Measurements from ENCODE around the gene SKAP2.

The SKAP2 gene

DNA sequence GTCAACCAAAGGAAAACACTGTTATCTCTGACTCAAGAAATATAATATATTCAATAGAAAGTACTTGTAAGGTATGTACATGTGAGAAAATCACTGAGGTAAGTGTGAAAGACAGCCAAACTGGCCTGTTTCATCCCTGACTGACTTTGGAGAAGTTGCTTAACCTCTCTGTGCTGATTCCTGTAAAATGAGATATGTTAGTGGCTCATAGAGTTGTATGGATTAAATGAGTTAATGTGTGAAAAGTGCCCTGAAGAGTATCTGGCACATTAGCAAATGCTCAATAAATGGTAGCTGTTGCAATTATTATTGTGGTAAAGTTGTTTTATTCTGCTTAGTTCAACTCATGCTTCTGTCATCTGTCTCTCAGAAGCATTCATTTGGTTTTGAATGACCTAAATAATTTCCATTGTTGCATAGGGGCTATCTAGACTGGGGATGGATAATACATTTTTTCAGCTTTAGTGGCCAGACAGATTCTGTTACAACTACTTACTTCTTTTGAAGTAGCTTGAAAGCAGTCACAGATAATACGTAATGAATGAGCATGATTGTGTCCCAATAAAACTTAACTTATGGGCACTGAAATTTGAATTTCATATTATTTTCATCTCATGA is 84.3 kb downstream of the SKAP2 start:
- TF ChIP-seq NFIC (IDR thresholded peaks at IDR 0.05) (no peak), REST (IDR thresholded peaks at IDR 0.05; ENCODE audit: low read depth) (no peak), CREB1 (IDR thresholded peaks at IDR 0.05; ENCODE audit: low read depth) (no peak), YY1 (IDR thresholded peaks at IDR 0.05; ENCODE audit: low read depth) (no peak), USF1 (IDR thresholded peaks at IDR 0.05) (no peak), CEBPB (IDR thresholded peaks at IDR 0.05) (no peak), ZBTB7A (IDR thresholded peaks at IDR 0.05; ENCODE audit: low read depth) (no peak), TCF12 (IDR thresholded peaks at IDR 0.05; ENCODE audit: low read depth) (no peak)

DNA sequence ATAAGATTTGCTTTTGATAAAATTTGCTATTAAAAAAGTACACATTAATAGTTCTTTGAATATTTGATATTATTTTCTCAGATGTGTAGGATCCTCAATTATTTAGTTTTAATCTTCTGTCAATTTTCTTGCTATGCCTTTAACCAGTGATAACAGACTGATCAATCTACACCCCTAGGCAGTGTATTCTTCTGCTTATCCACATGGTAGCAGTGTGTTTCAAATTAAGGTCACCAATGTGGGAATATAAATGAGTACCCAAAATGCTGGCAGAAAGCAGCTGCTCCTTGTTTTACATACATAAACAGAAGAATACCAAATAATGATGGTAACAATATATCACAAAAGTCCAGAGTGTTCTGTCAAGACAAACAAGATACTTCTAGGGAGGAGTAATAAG is 87.0 kb downstream of the SKAP2 start:
- TF ChIP-seq FOXM1 (IDR thresholded peaks at IDR 0.05; ENCODE audit: borderline replicate concordance, low read depth) (no peak), EP300 (IDR thresholded peaks at IDR 0.05; ENCODE audit: borderline replicate concordance) (no peak), CEBPB (IDR thresholded peaks at IDR 0.05) (no peak), CREB1 (IDR thresholded peaks at IDR 0.05; ENCODE audit: low read depth) (no peak), ZBTB7A (IDR thresholded peaks at IDR 0.05; ENCODE audit: low read depth) (no peak), REST (IDR thresholded peaks at IDR 0.05; ENCODE audit: low read depth) (no peak), USF1 (IDR thresholded peaks at IDR 0.05) (no peak), MAX (IDR thresholded peaks at IDR 0.05) (no peak), EGR1 (IDR thresholded peaks at IDR 0.05) (no peak), TEAD4 (IDR thresholded peaks at IDR 0.05) (no peak), YY1 (IDR thresholded peaks at IDR 0.05; ENCODE audit: low read depth) (no peak), TAF1 (IDR thresholded peaks at IDR 0.05; ENCODE audit: low read depth) (no peak)

GRCh38 chr7:26760501-26760900 is 103.9 kb downstream of the SKAP2 start:
- TF ChIP-seq ZBTB7A (IDR thresholded peaks at IDR 0.05; ENCODE audit: low read depth) (no peak), TEAD4 (IDR thresholded peaks at IDR 0.05) (no peak), TAF1 (IDR thresholded peaks at IDR 0.05; ENCODE audit: low read depth) (no peak), EP300 (IDR thresholded peaks at IDR 0.05; ENCODE audit: borderline replicate concordance) (no peak), USF1 (IDR thresholded peaks at IDR 0.05) (no peak), EGR1 (IDR thresholded peaks at IDR 0.05) (no peak), MAX (IDR thresholded peaks at IDR 0.05) (no peak), CEBPB (IDR thresholded peaks at IDR 0.05) (no peak), CREB1 (IDR thresholded peaks at IDR 0.05; ENCODE audit: low read depth) (no peak), FOXM1 (IDR thresholded peaks at IDR 0.05; ENCODE audit: borderline replicate concordance, low read depth) (no peak), NFIC (IDR thresholded peaks at IDR 0.05) (no peak), TCF12 (IDR thresholded peaks at IDR 0.05; ENCODE audit: low read depth) (no peak), RAD21 (IDR thresholded peaks at IDR 0.05; ENCODE audit: low read depth) (no peak), YY1 (IDR thresholded peaks at IDR 0.05; ENCODE audit: low read depth) (no peak), REST (IDR thresholded peaks at IDR 0.05; ENCODE audit: low read depth) (no peak)

DNA sequence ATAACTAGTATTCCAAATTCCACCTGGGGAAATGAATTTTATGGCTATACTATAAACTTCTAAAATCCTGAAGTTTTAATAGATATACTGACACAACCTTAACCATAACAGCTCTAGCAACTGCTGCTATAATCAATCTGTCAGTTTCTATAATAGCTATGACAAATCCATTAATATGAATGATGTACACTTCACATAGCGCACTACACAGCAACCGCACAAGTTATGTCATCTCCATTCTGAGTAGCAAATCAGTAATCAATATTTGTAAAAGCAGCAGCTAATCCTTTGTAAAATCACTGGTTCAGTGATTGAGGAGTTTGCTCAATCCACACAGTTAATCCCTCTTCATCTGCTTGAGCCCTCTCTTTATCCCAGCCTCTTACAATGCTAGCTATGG is 105.3 kb downstream of the SKAP2 start:
- TF ChIP-seq NFIC (IDR thresholded peaks at IDR 0.05) (no peak), FOXM1 (IDR thresholded peaks at IDR 0.05; ENCODE audit: borderline replicate concordance, low read depth) (no peak), MAX (IDR thresholded peaks at IDR 0.05) (no peak), EP300 (IDR thresholded peaks at IDR 0.05; ENCODE audit: borderline replicate concordance) (no peak)
